K562 (cell line): Measurements from ENCODE around the gene CACTIN. TPM values are rescaled to one million over a fixed set of nuclear protein-coding genes. Genes with fewer than 3 reads are reported as not detected.

Experiments
- ATAC-seq: fragments of 200-7000 bp; cut with Tn5 transposase; 3 replicates; pipeline ENCODE4 v1.9.1; 2020; ENCODE audit warnings: moderate library complexity
- BruUV-seq: library from RNA; stranded (reverse); fragments of 400-500 nt; replicated peaks from 2 replicates; lab custom pipeline; 2021; lab: Mats Ljungman, UMichigan
- CTCF ChIA-PET: fragments of 300-600 bp; formaldehyde crosslinking; extraction: SDS; loops from one replicate; lab custom pipeline; 2021; ENCODE audit warnings: low intra/inter-chr PET ratio; lab: Yijun Ruan, JAX
- POLR2A ChIA-PET: fragments of 300-600, 350-650 bp; sonication (Branson Sonifier 250); formaldehyde crosslinking; extraction: SDS; loops from one replicate; lab custom pipeline; 2021; ENCODE audit warnings: antibody characterized with exemption, inconsistent platforms; lab: Yijun Ruan, JAX
- DNase-seq, 4 experiments: peaks; one replicate each; pipeline versions ENCODE4 v3.0.0 to v3.0.0-alpha.2; 2011 to 2018; ENCODE audit warnings: low spot score in 3 of 4, mixed read lengths in 3 of 4; ENCODE audit errors: extremely low read depth in 1 of 4
- FAIRE-seq: peaks from 2 replicates; lab custom pipeline; 2011; peaks lifted over from hg19 to GRCh38; lab: Jason Lieb, UNC
- H2AFZ ChIP-seq: 2 replicates; pipeline ENCODE4 v1.6.0; 2011; ENCODE audit warnings: low read depth, low read length, control low read depth, inconsistent platforms
- H3K27ac ChIP-seq: fragments of 200-600 bp; 3 replicates; pipeline ENCODE4 v1.8.0; 2011; ENCODE audit warnings: low read depth, mild to moderate bottlenecking, control low read depth, inconsistent platforms, low read length, moderate library complexity, mixed read lengths; ENCODE audit errors: extremely low read depth
- H3K27me3 ChIP-seq, 2 experiments: fragments of 300-600 bp in 1 of 2; 2 replicates in 1 of 2; 3 replicates in 1 of 2; pipeline versions ENCODE4 v1.6.0 to v1.8.0; 2011; ENCODE audit warnings: inconsistent platforms in 2 of 2, low read length in 2 of 2, mild to moderate bottlenecking in 1 of 2, mixed read lengths in 1 of 2, moderate library complexity in 1 of 2; ENCODE audit not compliant: control insufficient read depth in 2 of 2, insufficient read depth in 2 of 2
- H3K36me3 ChIP-seq: fragments of 300-600 bp; 3 replicates; pipeline ENCODE4 v1.8.0; 2011; ENCODE audit warnings: mild to moderate bottlenecking, low read length, inconsistent platforms; ENCODE audit not compliant: control insufficient read depth, insufficient read depth
- H3K4me1 ChIP-seq, 2 experiments: fragments of 200-600 bp in 1 of 2; replicated peaks in 1 of 2; 2 replicates in 1 of 2; 3 replicates in 1 of 2; pipeline versions ENCODE4 v1.5.1 to v1.8.0; 2011; ENCODE audit warnings: inconsistent platforms in 2 of 2, low read length in 2 of 2, mild to moderate bottlenecking in 1 of 2, mixed read lengths in 1 of 2, moderate library complexity in 1 of 2; ENCODE audit not compliant: control insufficient read depth in 2 of 2, insufficient read depth in 2 of 2
- H3K4me2 ChIP-seq: 2 replicates; pipeline ENCODE4 v1.6.1; 2011; ENCODE audit warnings: low read length, control low read depth, inconsistent platforms, mixed read lengths; ENCODE audit not compliant: insufficient read depth
- H3K4me3 ChIP-seq: fragments of 200-600 bp; sonication (generic), shearing (Covaris generic); 2 replicates; pipeline ENCODE4 v1.5.1; 2016; ENCODE audit warnings: control low read depth, inconsistent platforms
- H3K79me2 ChIP-seq: fragments of 200-600 bp; 3 replicates; pipeline ENCODE4 v1.8.0; 2011; ENCODE audit warnings: low read length, inconsistent platforms; ENCODE audit not compliant: control insufficient read depth, insufficient read depth
- H3K9ac ChIP-seq, 2 experiments: 2 replicates each; pipeline versions ENCODE4 v1.6.0 to v1.6.1; 2011; ENCODE audit warnings: low read depth in 2 of 2, low read length in 2 of 2, control low read depth in 1 of 2, inconsistent platforms in 1 of 2, mild to moderate bottlenecking in 1 of 2, mixed read lengths in 1 of 2; ENCODE audit not compliant: insufficient read depth in 1 of 2
- H3K9me1 ChIP-seq: one replicate; pipeline ENCODE4 v1.6.0; 2011; ENCODE audit warnings: inconsistent platforms, mild to moderate bottlenecking, low read length, moderate library complexity; ENCODE audit not compliant: control insufficient read depth, insufficient read depth
- H3K9me3 ChIP-seq: replicated peaks from 2 replicates; pipeline ENCODE4 v1.5.1; 2011; ENCODE audit warnings: low read depth, low read length, inconsistent platforms; ENCODE audit not compliant: control insufficient read depth, insufficient read depth
- H4K20me1 ChIP-seq: replicated peaks from 2 replicates; pipeline ENCODE4 v1.6.1; 2011; ENCODE audit warnings: low read length, inconsistent platforms, mixed read lengths; ENCODE audit not compliant: control insufficient read depth, insufficient read depth
- CBX3 ChIP-seq, 2 experiments: IDR thresholded peaks; 1 replicate in 1 of 2; 2 replicates in 1 of 2; pipeline ENCODE4 v1.6.1; 2012; ENCODE audit warnings: inconsistent platforms in 2 of 2, low read length in 2 of 2, borderline replicate concordance in 1 of 2, control low read depth in 1 of 2
- MYC ChIP-seq, 2 experiments: fragments of 250-450 bp in 1 of 2; sonication (Bioruptor Pico) in 1 of 2; IDR thresholded peaks; 2 replicates each; pipeline versions ENCODE4 v1.5.1 to v1.6.1; 2012 to 2021; ENCODE audit warnings: low read depth in 2 of 2, borderline replicate concordance in 1 of 2, improper control_type of control experiment in 1 of 2, low read length in 1 of 2, mild to moderate bottlenecking in 1 of 2, moderate library complexity in 1 of 2
- PHF21A ChIP-seq: fragments of 450-650 bp; IDR thresholded peaks from 2 replicates; pipeline ENCODE4 v1.6.1; 2017; ENCODE audit warnings: low read depth, borderline replicate concordance
- POLR2G ChIP-seq: fragments of 200-400 bp; formaldehyde crosslinking; IDR thresholded peaks from 2 replicates; pipeline ENCODE4 v1.6.1; 2017; ENCODE audit warnings: low read depth, mild to moderate bottlenecking, antibody characterized with exemption, low read length, moderate library complexity
- PTTG1 ChIP-seq: fragments of 450-650 bp; IDR thresholded peaks from 2 replicates; pipeline ENCODE4 v1.6.1; 2016; ENCODE audit warnings: low read depth, mild to moderate bottlenecking, missing genetic modification characterization, missing compliant biosample characterization
- RAD51 ChIP-seq: fragments of 450-650 bp; IDR thresholded peaks from 2 replicates; pipeline ENCODE4 v1.7.1; 2016; ENCODE audit warnings: low read depth, mild to moderate bottlenecking, borderline replicate concordance
- ZNF668 ChIP-seq: fragments of 250-450 bp; sonication (Bioruptor Pico); IDR thresholded peaks from 2 replicates; pipeline ENCODE4 v1.8.0; 2022; ENCODE audit warnings: mild to moderate bottlenecking, inconsistent platforms
- ZNF830 ChIP-seq: fragments of 250-450 bp; sonication (Bioruptor Pico); IDR thresholded peaks from 2 replicates; pipeline ENCODE4 v1.5.0; 2021; ENCODE audit warnings: mild to moderate bottlenecking
- WGBS: fragments of 100-300 bp; shearing (Covaris generic); methylation state at CpG from one replicate; pipeline ENCODE4 v1.1.6; 2016; ENCODE audit warnings: low coverage, mixed read lengths; ENCODE audit not compliant: insufficient coverage; ENCODE audit errors: missing lambda C conversion rate; 5-methylcytosine and 5-hydroxymethylcytosine counted together
- in situ Hi-C: fragments of 300-500 bp; cut with MboI; formaldehyde crosslinking; loops from 4 replicates; pipeline ENCODE4 v1.15.0; 2018; ENCODE audit warnings: inconsistent platforms, mixed read lengths
- intact Hi-C: fragments of 100-400 bp; cut with micrococcal nuclease; formaldehyde crosslinking; loops from 2 replicates; pipeline ENCODE4 v1.14.2; 2022
- polyA plus RNA-seq, 8 experiments: library from polyadenylated mRNA; depleted of rRNA in 4 of 8; stranded (reverse) in 5 of 8; unstranded in 3 of 8; fragments of >200 nt; fragmentation: Nextera tagmentation in 2 of 8; fragmentation: Illumina TruSeq in 1 of 8; extraction: Ambion mirVana in 2 of 8; extraction: Trizol in 1 of 8; gene quantifications; 2 replicates each; pipeline versions ENCODE4 v1.2.1 to v1.2.3, GENCODE V29; 2011 to 2014; ENCODE audit warnings: inconsistent platforms in 1 of 8, missing spikeins in 1 of 8
- total RNA-seq, 7 experiments: library from RNA; depleted of rRNA in 6 of 7; stranded (reverse); fragments of >200 nt in 6 of 7; fragmentation: Illumina TruSeq in 2 of 7; extraction: Trizol in 2 of 7; gene quantifications; 2 replicates each; pipeline versions ENCODE4 v1.2.1 to v1.2.3, GENCODE V29; 2011 to 2021; ENCODE audit warnings: low replicate concordance in 1 of 7
- TF ChIP-seq, protein P1 (sequence below): fragments of 250-450 bp; sonication (Bioruptor Pico); IDR thresholded peaks from 2 replicates; pipeline ENCODE4 v1.8.0; 2022; ENCODE audit warnings: inconsistent platforms
- TF ChIP-seq, protein P2 (sequence below): sonication (generic); formaldehyde crosslinking; IDR thresholded peaks from 2 replicates; pipeline ENCODE4 v1.8.1; 2023; ENCODE audit warnings: mild to moderate bottlenecking, missing genetic modification reagents
- TF ChIP-seq, protein P3 (sequence below): IDR thresholded peaks from 2 replicates; pipeline ENCODE4 v1.6.1; 2014; ENCODE audit warnings: antibody characterized with exemption

Gene CACTIN
- total and polyA plus RNA-seq, 9 of the 15 experiments (the other 6 are each of a cell fraction or from before 2014, with no cell fraction given), result 0.15 to 49.2 (median 15.0) TPM

DNA sequence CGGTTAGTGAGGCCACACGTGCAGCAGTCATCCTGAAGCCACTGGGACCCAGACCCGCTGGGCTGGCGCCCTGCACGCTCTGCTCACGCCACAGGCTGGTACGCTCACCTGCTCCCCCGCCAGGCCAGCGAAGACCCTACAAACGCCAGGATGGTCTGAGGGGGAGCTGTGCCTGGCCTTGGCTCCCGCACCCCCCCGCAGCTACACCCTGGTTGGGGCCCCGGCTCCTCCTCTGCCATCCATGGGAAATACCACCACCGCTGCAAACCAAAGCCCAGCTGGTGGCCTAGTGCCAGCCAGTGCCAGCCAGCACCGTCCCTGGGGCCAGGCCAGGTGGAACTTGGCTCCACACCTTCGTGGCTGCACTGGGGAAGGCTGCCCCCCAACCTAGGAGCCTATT is 23.3 kb upstream of the CACTIN start:
- ChIA-PET POLR2A (interaction anchor here (0.6 to 1.1 kb wide), 2 partner anchors 25 to 47 kb away, joined by 4 read pairs; no protein-coding TSS in a partner anchor), CTCF (no interaction called here)
- FAIRE-seq, result no peak
- Histone ChIP-seq H3K4me1 (peaks cover 0 to 33% of the 10 kb centered on the region in 2 experiments; a peak in 2 of 5 replicates), H3K4me2 (no peak overlapping the region), H2AFZ (no peak overlapping the region), H3K27me3 (no peaks in the 10 kb centered on the region), H3K9ac (no peak overlapping the region), H3K9me1 (no peaks in the 10 kb centered on the region), H3K27ac (no peak overlapping the region), H3K79me2 (no peaks in the 10 kb centered on the region), H4K20me1 (peaks cover 5% of the 10 kb centered on the region; the same call in 1 of the 2 replicates), H3K36me3 (peaks cover 45% of the 10 kb centered on the region; the same call in 1 of the 3 replicates), H3K9me3 (no peaks in the 10 kb centered on the region), H3K4me3 (no peak overlapping the region)
- intact Hi-C loops (no loop called here), in situ Hi-C loops (no loop called here)
- no TSS peak for BruUV-seq
- TF ChIP-seq, protein P1, sequence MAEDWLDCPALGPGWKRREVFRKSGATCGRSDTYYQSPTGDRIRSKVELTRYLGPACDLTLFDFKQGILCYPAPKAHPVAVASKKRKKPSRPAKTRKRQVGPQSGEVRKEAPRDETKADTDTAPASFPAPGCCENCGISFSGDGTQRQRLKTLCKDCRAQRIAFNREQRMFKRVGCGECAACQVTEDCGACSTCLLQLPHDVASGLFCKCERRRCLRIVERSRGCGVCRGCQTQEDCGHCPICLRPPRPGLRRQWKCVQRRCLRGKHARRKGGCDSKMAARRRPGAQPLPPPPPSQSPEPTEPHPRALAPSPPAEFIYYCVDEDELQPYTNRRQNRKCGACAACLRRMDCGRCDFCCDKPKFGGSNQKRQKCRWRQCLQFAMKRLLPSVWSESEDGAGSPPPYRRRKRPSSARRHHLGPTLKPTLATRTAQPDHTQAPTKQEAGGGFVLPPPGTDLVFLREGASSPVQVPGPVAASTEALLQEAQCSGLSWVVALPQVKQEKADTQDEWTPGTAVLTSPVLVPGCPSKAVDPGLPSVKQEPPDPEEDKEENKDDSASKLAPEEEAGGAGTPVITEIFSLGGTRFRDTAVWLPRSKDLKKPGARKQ (CRISPR knock-in tag), result no peak
- TF ChIP-seq ZNF830 (no peak), RAD51 (no peak), PHF21A (no peak), PTTG1 (tag) (no peak), CBX3 (IDR thresholded peaks at IDR 0.05; ENCODE audit: borderline replicate concordance in 1 of 2, low read length in 2 of 2) (no peak), POLR2G (peak; percentile 53), ZNF668 (CRISPR knock-in tag) (no peak), MYC (IDR thresholded peaks at IDR 0.05; ENCODE audit: low read depth, low read length) (no peak), MYC (CRISPR knock-in tag; IDR thresholded peaks at IDR 0.05; ENCODE audit: borderline replicate concordance, low read depth) (no peak)
- TF ChIP-seq, protein P2, sequence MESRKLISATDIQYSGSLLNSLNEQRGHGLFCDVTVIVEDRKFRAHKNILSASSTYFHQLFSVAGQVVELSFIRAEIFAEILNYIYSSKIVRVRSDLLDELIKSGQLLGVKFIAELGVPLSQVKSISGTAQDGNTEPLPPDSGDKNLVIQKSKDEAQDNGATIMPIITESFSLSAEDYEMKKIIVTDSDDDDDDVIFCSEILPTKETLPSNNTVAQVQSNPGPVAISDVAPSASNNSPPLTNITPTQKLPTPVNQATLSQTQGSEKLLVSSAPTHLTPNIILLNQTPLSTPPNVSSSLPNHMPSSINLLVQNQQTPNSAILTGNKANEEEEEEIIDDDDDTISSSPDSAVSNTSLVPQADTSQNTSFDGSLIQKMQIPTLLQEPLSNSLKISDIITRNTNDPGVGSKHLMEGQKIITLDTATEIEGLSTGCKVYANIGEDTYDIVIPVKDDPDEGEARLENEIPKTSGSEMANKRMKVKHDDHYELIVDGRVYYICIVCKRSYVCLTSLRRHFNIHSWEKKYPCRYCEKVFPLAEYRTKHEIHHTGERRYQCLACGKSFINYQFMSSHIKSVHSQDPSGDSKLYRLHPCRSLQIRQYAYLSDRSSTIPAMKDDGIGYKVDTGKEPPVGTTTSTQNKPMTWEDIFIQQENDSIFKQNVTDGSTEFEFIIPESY (CRISPR knock-in tag), result peak; percentile 70; the same call in 1 of the 2 replicates
- TF ChIP-seq, protein P3, sequence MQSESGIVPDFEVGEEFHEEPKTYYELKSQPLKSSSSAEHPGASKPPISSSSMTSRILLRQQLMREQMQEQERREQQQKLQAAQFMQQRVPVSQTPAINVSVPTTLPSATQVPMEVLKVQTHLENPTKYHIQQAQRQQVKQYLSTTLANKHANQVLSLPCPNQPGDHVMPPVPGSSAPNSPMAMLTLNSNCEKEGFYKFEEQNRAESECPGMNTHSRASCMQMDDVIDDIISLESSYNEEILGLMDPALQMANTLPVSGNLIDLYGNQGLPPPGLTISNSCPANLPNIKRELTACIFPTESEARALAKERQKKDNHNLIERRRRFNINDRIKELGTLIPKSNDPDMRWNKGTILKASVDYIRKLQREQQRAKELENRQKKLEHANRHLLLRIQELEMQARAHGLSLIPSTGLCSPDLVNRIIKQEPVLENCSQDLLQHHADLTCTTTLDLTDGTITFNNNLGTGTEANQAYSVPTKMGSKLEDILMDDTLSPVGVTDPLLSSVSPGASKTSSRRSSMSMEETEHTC, result no peak
- no peak for DNase-seq
- 96% methylated on average over 16 of the region's 16 CpGs for WGBS
- ATAC-seq, result no peak
